ENCODE measurements around the gene MXRA8.

DNA sequence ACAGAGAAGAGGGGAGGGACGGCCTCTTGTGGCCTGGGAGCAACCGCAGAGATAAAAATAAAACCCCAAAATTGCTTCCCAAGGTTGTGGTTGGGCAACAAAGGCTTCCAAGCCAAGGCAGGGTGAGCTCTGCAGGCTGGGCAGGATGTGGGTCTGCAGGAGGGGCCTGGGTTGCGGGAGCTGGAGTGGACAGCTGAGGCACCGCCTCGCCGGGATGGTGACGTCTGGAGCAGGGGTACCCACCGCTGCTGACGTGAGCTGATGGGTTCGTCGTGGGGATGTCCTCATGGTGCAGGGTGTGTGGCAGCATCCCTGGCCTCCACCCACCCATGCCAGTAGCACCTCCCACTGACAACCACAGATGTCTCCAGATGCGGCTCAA is 13.0 kb upstream of the MXRA8 start:
- TF ChIP-seq, protein P1, sequence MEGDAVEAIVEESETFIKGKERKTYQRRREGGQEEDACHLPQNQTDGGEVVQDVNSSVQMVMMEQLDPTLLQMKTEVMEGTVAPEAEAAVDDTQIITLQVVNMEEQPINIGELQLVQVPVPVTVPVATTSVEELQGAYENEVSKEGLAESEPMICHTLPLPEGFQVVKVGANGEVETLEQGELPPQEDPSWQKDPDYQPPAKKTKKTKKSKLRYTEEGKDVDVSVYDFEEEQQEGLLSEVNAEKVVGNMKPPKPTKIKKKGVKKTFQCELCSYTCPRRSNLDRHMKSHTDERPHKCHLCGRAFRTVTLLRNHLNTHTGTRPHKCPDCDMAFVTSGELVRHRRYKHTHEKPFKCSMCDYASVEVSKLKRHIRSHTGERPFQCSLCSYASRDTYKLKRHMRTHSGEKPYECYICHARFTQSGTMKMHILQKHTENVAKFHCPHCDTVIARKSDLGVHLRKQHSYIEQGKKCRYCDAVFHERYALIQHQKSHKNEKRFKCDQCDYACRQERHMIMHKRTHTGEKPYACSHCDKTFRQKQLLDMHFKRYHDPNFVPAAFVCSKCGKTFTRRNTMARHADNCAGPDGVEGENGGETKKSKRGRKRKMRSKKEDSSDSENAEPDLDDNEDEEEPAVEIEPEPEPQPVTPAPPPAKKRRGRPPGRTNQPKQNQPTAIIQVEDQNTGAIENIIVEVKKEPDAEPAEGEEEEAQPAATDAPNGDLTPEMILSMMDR (IDR thresholded peaks at IDR 0.05): no peak
- TF ChIP-seq POLR2A (IDR thresholded peaks at IDR 0.05): no peak
